ENCODE results near the gene CEP83.

DNA sequence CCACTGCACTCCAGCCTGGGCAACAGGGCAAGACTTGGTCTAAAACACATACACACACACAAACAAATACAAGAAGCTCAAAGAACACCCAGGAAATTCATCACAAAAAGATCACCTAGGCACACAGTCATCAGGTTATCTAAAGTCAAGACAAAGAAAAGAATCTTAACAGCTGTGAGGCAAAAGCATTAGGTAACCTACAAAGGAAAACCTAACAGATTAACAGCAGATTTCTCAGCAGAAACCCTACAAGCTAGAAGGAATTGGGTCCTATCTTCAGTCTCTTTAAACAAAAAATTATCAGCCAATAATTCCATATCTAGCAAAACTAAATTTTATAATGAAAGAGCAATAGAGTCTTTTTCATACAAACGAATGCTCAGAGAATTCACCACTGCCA lies 22.4 kb downstream of the CEP83 start:
- TF ChIP-seq, protein P1, sequence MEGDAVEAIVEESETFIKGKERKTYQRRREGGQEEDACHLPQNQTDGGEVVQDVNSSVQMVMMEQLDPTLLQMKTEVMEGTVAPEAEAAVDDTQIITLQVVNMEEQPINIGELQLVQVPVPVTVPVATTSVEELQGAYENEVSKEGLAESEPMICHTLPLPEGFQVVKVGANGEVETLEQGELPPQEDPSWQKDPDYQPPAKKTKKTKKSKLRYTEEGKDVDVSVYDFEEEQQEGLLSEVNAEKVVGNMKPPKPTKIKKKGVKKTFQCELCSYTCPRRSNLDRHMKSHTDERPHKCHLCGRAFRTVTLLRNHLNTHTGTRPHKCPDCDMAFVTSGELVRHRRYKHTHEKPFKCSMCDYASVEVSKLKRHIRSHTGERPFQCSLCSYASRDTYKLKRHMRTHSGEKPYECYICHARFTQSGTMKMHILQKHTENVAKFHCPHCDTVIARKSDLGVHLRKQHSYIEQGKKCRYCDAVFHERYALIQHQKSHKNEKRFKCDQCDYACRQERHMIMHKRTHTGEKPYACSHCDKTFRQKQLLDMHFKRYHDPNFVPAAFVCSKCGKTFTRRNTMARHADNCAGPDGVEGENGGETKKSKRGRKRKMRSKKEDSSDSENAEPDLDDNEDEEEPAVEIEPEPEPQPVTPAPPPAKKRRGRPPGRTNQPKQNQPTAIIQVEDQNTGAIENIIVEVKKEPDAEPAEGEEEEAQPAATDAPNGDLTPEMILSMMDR (IDR thresholded peaks at IDR 0.05): no peak
- TF ChIP-seq ZNF121 (CRISPR knock-in tag; IDR thresholded peaks at IDR 0.05) (no peak), CREB1 (CRISPR knock-in tag; IDR thresholded peaks at IDR 0.05) (no peak)
- TF ChIP-seq, protein P2, sequence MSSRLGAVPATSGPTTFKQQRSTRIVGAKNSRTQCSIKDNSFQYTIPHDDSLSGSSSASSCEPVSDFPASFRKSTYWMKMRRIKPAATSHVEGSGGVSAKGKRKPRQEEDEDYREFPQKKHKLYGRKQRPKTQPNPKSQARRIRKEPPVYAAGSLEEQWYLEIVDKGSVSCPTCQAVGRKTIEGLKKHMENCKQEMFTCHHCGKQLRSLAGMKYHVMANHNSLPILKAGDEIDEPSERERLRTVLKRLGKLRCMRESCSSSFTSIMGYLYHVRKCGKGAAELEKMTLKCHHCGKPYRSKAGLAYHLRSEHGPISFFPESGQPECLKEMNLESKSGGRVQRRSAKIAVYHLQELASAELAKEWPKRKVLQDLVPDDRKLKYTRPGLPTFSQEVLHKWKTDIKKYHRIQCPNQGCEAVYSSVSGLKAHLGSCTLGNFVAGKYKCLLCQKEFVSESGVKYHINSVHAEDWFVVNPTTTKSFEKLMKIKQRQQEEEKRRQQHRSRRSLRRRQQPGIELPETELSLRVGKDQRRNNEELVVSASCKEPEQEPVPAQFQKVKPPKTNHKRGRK (CRISPR knock-in tag; IDR thresholded peaks at IDR 0.05; ENCODE audit: borderline replicate concordance): no peak
